HG03064 (cell line): ENCODE results near the gene NWD2.
"Not testable (repeated sequence)": the region's sequence is repeated elsewhere in the genome, so short reads cannot be mapped to it uniquely, and the experiment has no call there.

Experiments used
- ATAC-seq: cut with Tn5 transposase; IDR thresholded peaks from one replicate; pipeline ENCODE4 v1.9.1; 2021; ENCODE audit warnings: low read depth; ENCODE audit not compliant: unreplicated experiment

The NWD2 gene

GRCh38 chr4:37489697-37490096 lies 245.2 kb downstream of the NWD2 start:
- ATAC-seq = no peak

GRCh38 chr4:37490391-37491347 lies 246.1 kb downstream of the NWD2 start:
- no peak for ATAC-seq

GRCh38 chr4:37495353-37495752 lies 250.8 kb downstream of the NWD2 start:
- not testable (repeated sequence) for ATAC-seq
